Activated naive CD4-positive, alpha-beta T cell treated with anti-CD3 and anti-CD28 coated beads, Interleukin-2, amount 50 U/mL, for 72 hours (primary cell): Measurements from ENCODE around the gene SMIM1. TPM values are rescaled to one million over a fixed set of nuclear protein-coding genes. Genes with fewer than 3 reads are reported as not detected.

ENCODE experiments used
- ATAC-seq, 2 donors: fragments of 150-1000 bp; cut with Tn5 transposase; 2 replicates each; pipeline ENCODE4 v1.10.0; 2021; ENCODE audit warnings: mild to moderate bottlenecking in 2 of 2, moderate library complexity in 2 of 2
- DNase-seq, 2 donors: peaks; one replicate each; pipeline ENCODE4 v3.0.0; 2021 to 2022; ENCODE audit warnings: low spot score in 2 of 2
- H3K27ac Mint-ChIP-seq, 2 donors: one replicate each; pipeline ENCODE4 v1.8.0; 2022; ENCODE audit warnings: mild to moderate bottlenecking in 2 of 2, mixed read lengths in 2 of 2
- H3K36me3 Mint-ChIP-seq, 2 donors: one replicate each; pipeline ENCODE4 v1.8.0; 2022; ENCODE audit warnings: mixed read lengths in 2 of 2
- H3K9me3 Mint-ChIP-seq, 2 donors: one replicate each; pipeline ENCODE4 v1.8.0; 2022; ENCODE audit warnings: mixed read lengths in 2 of 2
- total RNA-seq, 2 donors: library from RNA; stranded (reverse); gene quantifications; one replicate each; pipeline ENCODE4 v1.2.3, GENCODE V29; 2022

The SMIM1 gene
- total RNA-seq, 2 donors from 2014 or later, result 1.0 to 2.7 TPM

DNA sequence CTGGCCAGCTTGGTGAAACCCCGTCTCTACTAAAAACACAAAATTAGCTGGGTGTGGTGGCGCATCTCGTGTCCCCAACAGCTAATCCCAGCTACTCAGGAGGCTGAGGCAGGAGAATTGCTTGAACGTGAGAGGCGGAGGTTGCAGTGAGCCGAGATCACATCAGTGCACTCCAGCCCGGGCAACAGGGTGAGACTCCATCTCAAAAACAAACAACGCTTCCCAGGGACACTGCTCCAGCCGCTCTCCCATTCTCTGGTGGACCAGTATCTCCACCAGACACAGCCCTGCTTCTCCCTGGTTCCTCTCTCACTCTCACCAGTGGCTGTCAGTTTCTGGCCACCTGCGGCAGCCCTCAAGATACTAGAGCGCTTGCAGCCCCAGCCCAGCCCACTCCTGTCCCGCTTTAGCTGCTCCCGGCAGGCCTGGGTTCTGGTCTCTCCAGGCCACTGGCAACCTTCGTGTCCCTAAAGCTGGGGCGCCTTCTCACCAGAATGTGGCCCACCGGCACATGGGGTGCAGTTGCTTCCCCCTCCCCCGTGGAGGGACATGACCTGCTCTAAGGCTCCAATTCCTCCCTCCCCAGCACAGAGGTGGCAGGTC, 44.7 kb downstream of the SMIM1 start:
- ATAC-seq (no peak), DNase-seq (no peak)
- Mint-ChIP-seq H3K27ac (peak overlapping the region in 1 of 2 donors; percentile 11), H3K36me3 (no peaks in the 10 kb centered on the region), H3K9me3 (no peaks in the 10 kb centered on the region)

DNA sequence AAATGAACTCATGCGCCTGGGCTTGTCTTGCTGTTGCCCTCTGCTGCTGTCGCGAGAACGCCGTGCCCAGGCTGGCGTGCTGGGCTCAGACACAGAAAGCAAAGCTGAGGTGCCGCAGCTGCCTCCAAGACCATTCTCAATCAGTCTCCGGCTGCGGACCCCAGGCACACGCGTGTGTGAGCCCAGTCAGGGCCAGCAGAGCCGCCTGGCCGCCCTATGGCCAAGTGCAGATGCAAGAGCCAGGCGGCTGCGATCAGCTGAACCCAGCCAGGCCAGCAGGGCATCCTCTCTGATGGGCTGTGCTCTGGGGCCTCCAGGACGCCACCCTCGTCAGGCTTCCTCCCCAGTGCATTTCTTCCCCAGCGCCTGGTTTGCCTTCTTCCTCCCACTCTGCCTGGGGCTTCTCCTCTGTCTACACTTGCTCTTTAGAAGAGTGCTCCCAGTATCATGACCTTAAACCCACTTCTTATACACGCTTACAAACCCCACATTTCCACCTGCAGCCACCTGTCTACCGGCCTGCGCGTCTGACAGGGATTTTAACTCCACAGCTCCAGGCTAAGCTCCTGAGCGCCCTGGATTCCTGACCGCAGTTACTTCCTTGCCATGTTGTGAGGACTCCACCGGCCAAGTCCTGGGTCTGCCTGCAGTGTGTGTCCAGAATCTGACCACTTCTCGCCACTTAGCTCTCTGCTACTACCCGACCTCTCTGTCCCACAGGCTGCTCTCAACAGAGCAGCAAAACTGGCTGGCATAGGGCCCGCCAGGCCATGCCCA, 45.5 kb downstream of the SMIM1 start:
- DNase-seq, result no peak
- Mint-ChIP-seq H3K9me3 (no peaks in the 10 kb centered on the region), H3K27ac (peak overlapping the region; percentile 11 to 88), H3K36me3 (no peaks in the 10 kb centered on the region)
- no peak for ATAC-seq

GRCh38 chr1:3819771-3820200, 47.2 kb downstream of the SMIM1 start:
- no peak for DNase-seq
- no peak for ATAC-seq
- Mint-ChIP-seq H3K36me3 (no peaks in the 10 kb centered on the region), H3K27ac (peak overlapping the region in 1 of 2 donors; percentile 51), H3K9me3 (no peaks in the 10 kb centered on the region)

- H3K36me3 Mint-ChIP-seq, result no peaks in the 10 kb centered on the region
- peak overlapping the region in 1 of 2 donors; percentile 51 for H3K27ac Mint-ChIP-seq
- ATAC-seq, result no peak
- DNase-seq, result no peak
- H3K9me3 Mint-ChIP-seq, result no peaks in the 10 kb centered on the region
Observed at GRCh38 chr1:3820316-3820715, 47.8 kb downstream of the SMIM1 start.

DNA sequence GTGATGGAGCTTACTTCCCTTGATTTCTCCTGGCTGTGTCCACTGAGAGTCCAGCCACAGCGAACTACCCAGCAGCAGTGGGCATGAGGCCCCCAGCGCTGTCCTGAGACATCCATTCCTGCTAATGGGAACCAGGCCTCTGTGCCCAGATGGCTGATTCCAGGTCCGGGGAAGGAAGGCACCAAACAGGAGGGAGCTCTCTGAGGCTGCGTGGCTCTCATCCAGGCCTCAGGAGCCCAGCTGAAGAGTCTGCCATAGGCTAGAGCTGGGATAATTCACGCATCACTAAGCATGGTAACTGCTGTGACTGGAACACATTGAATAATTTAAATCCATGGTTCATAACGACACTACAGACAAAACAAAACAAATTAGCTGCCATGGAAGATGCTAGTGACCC, 48.5 kb downstream of the SMIM1 start:
- no peaks in the 10 kb centered on the region for H3K36me3 Mint-ChIP-seq
- no peak overlapping the region for H3K27ac Mint-ChIP-seq
- DNase-seq, result no peak
- no peak for ATAC-seq
- no peaks in the 10 kb centered on the region for H3K9me3 Mint-ChIP-seq

DNA sequence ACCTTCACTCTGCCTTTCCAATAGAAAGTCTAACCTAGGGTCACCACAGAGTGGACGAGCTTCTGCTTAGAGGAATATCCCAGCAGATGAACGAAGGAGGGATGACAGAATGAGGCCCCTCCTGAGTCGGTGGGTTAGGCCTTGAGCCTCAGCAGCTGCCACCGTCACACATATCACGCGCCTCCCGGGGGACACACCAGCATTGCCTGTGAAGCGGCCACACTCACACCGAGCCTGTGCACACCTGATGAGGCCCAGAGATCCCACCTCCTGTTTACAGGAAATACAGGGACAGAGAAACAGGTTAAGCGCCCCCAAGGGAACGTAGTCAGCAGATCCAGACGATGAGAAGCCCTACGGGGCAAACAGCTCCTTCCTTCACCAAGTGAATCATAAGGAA, 48.9 kb downstream of the SMIM1 start:
- ATAC-seq, result no peak

GRCh38 chr1:3821908-3822307, 49.4 kb downstream of the SMIM1 start:
- Mint-ChIP-seq H3K36me3 (no peaks in the 10 kb centered on the region), H3K9me3 (no peaks in the 10 kb centered on the region), H3K27ac (peak overlapping the region in 1 of 2 donors; percentile 56)
- DNase-seq (peak in 1 of 2 donors; percentile 11), ATAC-seq (no peak)

More for the DNA sequence above, 48.9 kb downstream of the SMIM1 start:
- H3K9me3 Mint-ChIP-seq, result no peaks in the 10 kb centered on the region
- H3K27ac Mint-ChIP-seq, result no peak overlapping the region
- no peak for DNase-seq
- no peaks in the 10 kb centered on the region for H3K36me3 Mint-ChIP-seq

DNA sequence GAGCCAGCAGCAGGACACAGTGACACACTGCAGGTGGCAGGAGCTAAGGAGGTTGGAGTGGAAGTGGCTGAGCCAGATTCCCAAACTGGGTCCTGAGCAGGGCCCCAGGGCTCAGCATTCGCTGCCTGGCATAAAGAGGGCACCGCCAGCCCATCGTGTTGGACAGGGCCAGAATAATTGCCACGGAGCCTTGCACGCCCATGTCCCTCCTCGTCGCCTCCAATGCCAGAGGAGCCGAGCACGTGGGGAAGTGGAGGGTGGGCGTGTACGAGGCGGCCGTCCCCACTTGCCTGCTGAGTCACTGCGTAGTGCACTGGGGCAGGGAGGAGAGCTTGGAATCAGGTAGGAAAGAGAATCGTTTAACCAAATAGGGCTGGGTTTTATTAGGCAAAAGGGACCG, 49.9 kb downstream of the SMIM1 start:
- H3K9me3 Mint-ChIP-seq, result no peaks in the 10 kb centered on the region
- DNase-seq, result peak in 1 of 2 donors; percentile 9

DNA sequence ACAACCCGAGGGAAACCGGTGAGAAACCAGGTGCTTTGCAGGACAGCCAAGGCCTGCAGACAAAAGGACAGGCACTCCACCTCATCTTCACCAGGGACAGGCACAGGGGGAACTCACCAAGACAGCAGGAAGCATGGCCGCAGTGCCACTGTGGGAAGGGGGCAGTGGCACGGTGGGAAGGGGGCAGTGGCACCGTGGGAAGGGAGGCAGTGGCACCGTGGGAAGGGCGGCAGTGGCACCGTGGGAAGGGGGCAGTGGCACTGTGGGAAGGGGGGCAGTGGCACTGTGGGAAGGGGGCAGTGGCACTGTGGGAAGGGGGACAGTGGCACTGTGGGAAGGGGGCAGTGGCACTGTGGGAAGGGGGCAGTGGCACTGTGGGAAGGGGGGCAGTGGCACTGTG, 52.1 kb downstream of the SMIM1 start:
- no peaks in the 10 kb centered on the region for H3K9me3 Mint-ChIP-seq
- DNase-seq (peak in 1 of 2 donors; percentile 14), ATAC-seq (no peak)
- peak overlapping the region in 1 of 2 donors; percentile 19 for H3K27ac Mint-ChIP-seq
- no peaks in the 10 kb centered on the region for H3K36me3 Mint-ChIP-seq

More for the DNA sequence above, 49.9 kb downstream of the SMIM1 start:
- no peak for ATAC-seq
- Mint-ChIP-seq H3K27ac (peak overlapping the region in 1 of 2 donors; percentile 57), H3K36me3 (no peaks in the 10 kb centered on the region)

- DNase-seq (no peak), ATAC-seq (no peak)
- no peaks in the 10 kb centered on the region for H3K36me3 Mint-ChIP-seq
- no peak overlapping the region for H3K27ac Mint-ChIP-seq
- H3K9me3 Mint-ChIP-seq, result no peaks in the 10 kb centered on the region
Observed at GRCh38 chr1:3825356-3825755, 52.8 kb downstream of the SMIM1 start.

Other genes with a start within 250 kb of the SMIM1 start
- 1 to 10 TPM; 4.6 to 7.6 TPM for gene MEGF6, start 161.2 kb upstream of the SMIM1 start, total RNA-seq
- 1 to 10 TPM; 6.0 to 10.0 TPM for gene TPRG1L, start 147.7 kb upstream of the SMIM1 start, total RNA-seq
- gene WRAP73, start 122.6 kb upstream of the SMIM1 start, total RNA-seq, result 10 to 100 TPM; 26.5 to 38.6 TPM
- gene TP73, start 120.2 kb upstream of the SMIM1 start, total RNA-seq, result under 1 TPM; 0.30 to 0.39 TPM
- gene CCDC27, start 20.3 kb upstream of the SMIM1 start, total RNA-seq, result not detected
- 10 to 100 TPM; 26.8 to 33.9 TPM for gene LRRC47, start 23.7 kb downstream of the SMIM1 start, total RNA-seq
- 10 to 100 TPM; 26.9 to 28.3 TPM for gene CEP104, start 84.5 kb downstream of the SMIM1 start, total RNA-seq
- 10 to 100 TPM; 12.0 TPM for gene DFFB, start 84.7 kb downstream of the SMIM1 start, total RNA-seq
- gene C1orf174, start 127.5 kb downstream of the SMIM1 start, total RNA-seq, result 10 to 100 TPM; 28.9 to 34.7 TPM